Neutrophil (primary cell): ENCODE results near the gene UPF2.

Experiments used
- H3K27ac ChIP-seq: fragments of 200-600 bp; sonication (generic); 2 replicates; pipeline ENCODE4 v1.5.1; 2016; ENCODE audit warnings: mild to moderate bottlenecking, moderate library complexity
- H3K27me3 ChIP-seq: fragments of 200-600 bp; sonication (generic); 2 replicates; pipeline ENCODE4 v1.6.0; 2016; ENCODE audit warnings: mild to moderate bottlenecking
- H3K36me3 ChIP-seq: fragments of 200-600 bp; sonication (generic); 2 replicates; pipeline ENCODE4 v1.5.1; 2017
- H3K4me1 ChIP-seq, 2 experiments: fragments of 200-600 bp in 1 of 2; sonication (generic) in 1 of 2; 1 replicate in 1 of 2; 2 replicates in 1 of 2; pipeline versions ENCODE4 v1.5.1 to v1.6.1; 2013 to 2016; ENCODE audit warnings: low read depth in 1 of 2, low read length in 1 of 2, mild to moderate bottlenecking in 1 of 2, moderate library complexity in 1 of 2; ENCODE audit not compliant: control insufficient read depth in 1 of 2, insufficient read depth in 1 of 2
- H3K4me3 ChIP-seq, 2 experiments: fragments of 200-600 bp in 1 of 2; sonication (generic) in 1 of 2; 1 replicate in 1 of 2; 2 replicates in 1 of 2; pipeline ENCODE4 v1.5.1; 2013 to 2016; ENCODE audit warnings: low read depth in 1 of 2, low read length in 1 of 2, mild to moderate bottlenecking in 1 of 2, moderate library complexity in 1 of 2
- H3K9me3 ChIP-seq: fragments of 200-600 bp; sonication (generic); 2 replicates; pipeline ENCODE4 v1.5.1; 2016
- TF ChIP-seq, protein P1 (sequence below): fragments of 200-600 bp; sonication (generic); IDR thresholded peaks from 2 replicates; pipeline ENCODE4 v1.5.1; 2016; ENCODE audit warnings: antibody characterized with exemption

UPF2 gene

DNA sequence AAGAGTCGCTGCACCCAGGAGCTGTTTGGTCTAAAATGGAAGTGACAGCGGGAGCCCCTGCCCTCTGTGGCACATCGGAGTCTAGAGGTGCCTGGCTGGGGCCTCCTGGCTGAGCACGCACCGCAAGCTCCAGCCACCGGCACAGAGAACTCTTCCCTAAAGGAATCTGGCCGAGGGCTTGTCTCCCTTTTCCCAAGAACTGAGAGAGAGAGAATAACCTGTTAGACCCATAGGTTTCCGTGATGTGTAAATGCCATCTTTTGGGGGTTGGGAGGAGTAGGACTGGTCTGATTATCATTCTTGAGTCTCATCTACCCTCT is 172.2 kb downstream of the UPF2 start:
- TF ChIP-seq, protein P1, sequence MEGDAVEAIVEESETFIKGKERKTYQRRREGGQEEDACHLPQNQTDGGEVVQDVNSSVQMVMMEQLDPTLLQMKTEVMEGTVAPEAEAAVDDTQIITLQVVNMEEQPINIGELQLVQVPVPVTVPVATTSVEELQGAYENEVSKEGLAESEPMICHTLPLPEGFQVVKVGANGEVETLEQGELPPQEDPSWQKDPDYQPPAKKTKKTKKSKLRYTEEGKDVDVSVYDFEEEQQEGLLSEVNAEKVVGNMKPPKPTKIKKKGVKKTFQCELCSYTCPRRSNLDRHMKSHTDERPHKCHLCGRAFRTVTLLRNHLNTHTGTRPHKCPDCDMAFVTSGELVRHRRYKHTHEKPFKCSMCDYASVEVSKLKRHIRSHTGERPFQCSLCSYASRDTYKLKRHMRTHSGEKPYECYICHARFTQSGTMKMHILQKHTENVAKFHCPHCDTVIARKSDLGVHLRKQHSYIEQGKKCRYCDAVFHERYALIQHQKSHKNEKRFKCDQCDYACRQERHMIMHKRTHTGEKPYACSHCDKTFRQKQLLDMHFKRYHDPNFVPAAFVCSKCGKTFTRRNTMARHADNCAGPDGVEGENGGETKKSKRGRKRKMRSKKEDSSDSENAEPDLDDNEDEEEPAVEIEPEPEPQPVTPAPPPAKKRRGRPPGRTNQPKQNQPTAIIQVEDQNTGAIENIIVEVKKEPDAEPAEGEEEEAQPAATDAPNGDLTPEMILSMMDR, result no peak
- H3K27ac ChIP-seq, result no peak overlapping the region
- no peaks in the 10 kb centered on the region for H3K27me3 ChIP-seq
- H3K36me3 ChIP-seq, result no peaks in the 10 kb centered on the region
- no peaks in the 10 kb centered on the region for H3K9me3 ChIP-seq
- H3K4me3 ChIP-seq, result no peak overlapping the region
- peaks cover 0 to 6% of the 10 kb centered on the region in 2 experiments for H3K4me1 ChIP-seq
